Psoas muscle (tissue), 8 donors: ENCODE results near the gene STUB1. TPM values are rescaled to one million over a fixed set of nuclear protein-coding genes. Genes with fewer than 3 reads are reported as not detected.

Experiments
- ATAC-seq, 4 donors: fragments of 200-7000 bp; cut with Tn5 transposase; one replicate each; pipeline ENCODE4 v1.9.1; 2020; ENCODE audit warnings: moderate library complexity in 3 of 4, mild to moderate bottlenecking in 2 of 4
- DNase-seq, 2 donors: peaks; one replicate each; pipeline ENCODE4 v3.0.0-alpha.2; 2020
- H3K27ac ChIP-seq: fragments of 200-600 bp; one replicate; pipeline ENCODE4 v1.8.0; 2022
- H3K27me3 ChIP-seq, 3 donors: fragments of 200-600 bp in 1 of 3; one replicate each; pipeline versions ENCODE4 v1.6.1 to v1.8.0; 2013 to 2022; ENCODE audit warnings: low read length in 2 of 3, mild to moderate bottlenecking in 2 of 3, moderate library complexity in 1 of 3; ENCODE audit not compliant: insufficient read depth in 3 of 3
- H3K36me3 ChIP-seq, 2 donors: fragments of 200-600 bp in 1 of 2; one replicate each; pipeline versions ENCODE4 v1.6.1 to v1.8.0; 2013 to 2022; ENCODE audit warnings: low read depth in 1 of 2, mild to moderate bottlenecking in 1 of 2, moderate library complexity in 1 of 2; ENCODE audit not compliant: insufficient read depth in 1 of 2
- H3K4me1 ChIP-seq: fragments of 200-600 bp; one replicate; pipeline ENCODE4 v1.8.0; 2022
- H3K4me3 ChIP-seq: fragments of 200-600 bp; one replicate; pipeline ENCODE4 v1.8.0; 2022; ENCODE audit warnings: mild to moderate bottlenecking
- H3K9me3 ChIP-seq: fragments of 200-600 bp; one replicate; pipeline ENCODE4 v1.8.0; 2022
- CTCF ChIP-seq: fragments of 200-600 bp; IDR thresholded peaks from one replicate; pipeline ENCODE4 v1.8.0; 2022; ENCODE audit warnings: antibody characterized with exemption
- WGBS, 3 donors: extraction: QIAGEN DNeasy Blood & Tissue Kit; methylation state at CpG; one replicate each; pipeline versions ENCODE4 v1.1.6 to v1.1.7; 2013; 5-methylcytosine and 5-hydroxymethylcytosine counted together
- intact Hi-C, 2 donors: fragments of 100-400 bp; cut with DNase I; formaldehyde crosslinking; loops; one replicate each; pipeline versions ENCODE4 v1.11.0 to v1.14.2; 2022
- polyA plus RNA-seq, 3 donors: library from polyadenylated mRNA; stranded (reverse); fragments of 200-250 nt; gene quantifications; one replicate each; pipeline ENCODE4 v1.2.3, GENCODE V29; 2013
- total RNA-seq, 4 donors: library from RNA; stranded (reverse); fragmentation: NEBNext Ultra II Directional in 2 of 4; extraction: Animal tissue kit (Norgen Biotek cat#: 25700) in 2 of 4; gene quantifications; one replicate each; pipeline versions ENCODE4 v1.2.1 to v1.2.4, GENCODE V29; 2021 to 2023
- donor health status: healthy with polysubstance abuse.
- donor health status: DM: no; HTN: no; CAD: no; lungs with moderate emphysema.
- donor health status: Bipolar disorder and iron deficiency.
- donor health status: healthy.
- donor health status: DM: yes; HTN: yes; CAD: no.
- donor health status: DM: no; HTN: no; CAD: no.
- donor health status: DM: no; HTN: no; CAD: no.
- donor health status: DM: yes; HTN: yes; CAD: no.

Gene STUB1
- total and polyA plus RNA-seq, 7 donors: 108 to 150 (median 127) TPM

- Histone ChIP-seq H3K9me3 (no peaks in the 10 kb centered on the region), H3K36me3 (peaks cover 0 to 6% of the 10 kb centered on the region in 2 donors), H3K27ac (no peak overlapping the region), H3K27me3 (no peaks in the 10 kb centered on the region), H3K4me3 (no peak overlapping the region), H3K4me1 (peaks cover 11% of the 10 kb centered on the region)
- no peak for DNase-seq
- 90 to 92% (median 90%) methylated on average over 30 to 35 of the region's 35 CpGs for WGBS, 3 donors
- ATAC-seq: no peak
- TF ChIP-seq CTCF: no peak
- intact Hi-C loops: loop anchor here in 1 of 2 donors (1.0 kb wide), 1 partner anchor 20 kb away; no protein-coding TSS in a partner anchor
Measured at GRCh38 chr16:658679-659571, 21.3 kb upstream of the STUB1 start.

GRCh38 chr16:659618-660017 lies 20.6 kb upstream of the STUB1 start:
- H3K4me3 ChIP-seq: no peak overlapping the region
- H3K36me3 ChIP-seq: peaks cover 0 to 6% of the 10 kb centered on the region in 2 donors
- DNase-seq (no peak), ATAC-seq (no peak)
- no peak overlapping the region for H3K27ac ChIP-seq
- TF ChIP-seq CTCF: no peak
- H3K27me3 ChIP-seq: no peaks in the 10 kb centered on the region
- peaks cover 11% of the 10 kb centered on the region for H3K4me1 ChIP-seq
- 90 to 92% (median 91%) methylated on average over 19 to 20 of the region's 20 CpGs for WGBS, 3 donors
- intact Hi-C loops: loop anchor here in 1 of 2 donors (1.0 to 2.0 kb wide), 2 partner anchors 20 to 77 kb away; no protein-coding TSS in a partner anchor
- no peaks in the 10 kb centered on the region for H3K9me3 ChIP-seq

GRCh38 chr16:660132-660458 lies 20.1 kb upstream of the STUB1 start:
- peaks cover 0 to 6% of the 10 kb centered on the region in 2 donors for H3K36me3 ChIP-seq
- ATAC-seq (peak in 1 of 4 donors; percentile 1), DNase-seq (no peak)
- TF ChIP-seq CTCF: no peak
- peak overlapping the region; percentile 4 for H3K27ac ChIP-seq
- 58 to 62% (median 59%) methylated on average over 5 to 6 of the region's 6 CpGs for WGBS, 3 donors
- intact Hi-C loops: loop anchor here in 1 of 2 donors (2.0 kb wide), 1 partner anchor 77 kb away; no protein-coding TSS in a partner anchor
- peaks cover 11% of the 10 kb centered on the region for H3K4me1 ChIP-seq
- H3K4me3 ChIP-seq: peak overlapping the region; percentile 20
- no peaks in the 10 kb centered on the region for H3K27me3 ChIP-seq
- H3K9me3 ChIP-seq: no peaks in the 10 kb centered on the region

GRCh38 chr16:660459-661183 lies 19.6 kb upstream of the STUB1 start:
- ATAC-seq (peak; percentile 85 to 93 (median 88)), DNase-seq (peak; percentile 93 to 96)
- WGBS, 3 donors: 8 to 27% (median 13%) methylated on average over 17 to 39 of the region's 43 CpGs
- intact Hi-C loops: loop anchor here in 1 of 2 donors (2.0 kb wide), 1 partner anchor 78 kb away; no protein-coding TSS in a partner anchor
- H3K4me1 ChIP-seq: peaks cover 11% of the 10 kb centered on the region
- peak; percentile 47 for TF ChIP-seq CTCF
- H3K27ac ChIP-seq: peak overlapping the region; percentile 68
- no peaks in the 10 kb centered on the region for H3K9me3 ChIP-seq
- H3K27me3 ChIP-seq: no peaks in the 10 kb centered on the region
- peaks cover 0 to 3% of the 10 kb centered on the region in 2 donors for H3K36me3 ChIP-seq
- H3K4me3 ChIP-seq: peak overlapping the region; percentile 46
